ENCODE data around the gene PDCD1. TPM values are rescaled to one million over a fixed set of nuclear protein-coding genes. Genes with fewer than 3 reads are reported as not detected.

The PDCD1 gene
- total and polyA plus RNA-seq, 2 of the 8 experiments (the other 6 are each of a cell fraction or from before 2014, with no cell fraction given): 0.48 to 1.1 TPM

DNA sequence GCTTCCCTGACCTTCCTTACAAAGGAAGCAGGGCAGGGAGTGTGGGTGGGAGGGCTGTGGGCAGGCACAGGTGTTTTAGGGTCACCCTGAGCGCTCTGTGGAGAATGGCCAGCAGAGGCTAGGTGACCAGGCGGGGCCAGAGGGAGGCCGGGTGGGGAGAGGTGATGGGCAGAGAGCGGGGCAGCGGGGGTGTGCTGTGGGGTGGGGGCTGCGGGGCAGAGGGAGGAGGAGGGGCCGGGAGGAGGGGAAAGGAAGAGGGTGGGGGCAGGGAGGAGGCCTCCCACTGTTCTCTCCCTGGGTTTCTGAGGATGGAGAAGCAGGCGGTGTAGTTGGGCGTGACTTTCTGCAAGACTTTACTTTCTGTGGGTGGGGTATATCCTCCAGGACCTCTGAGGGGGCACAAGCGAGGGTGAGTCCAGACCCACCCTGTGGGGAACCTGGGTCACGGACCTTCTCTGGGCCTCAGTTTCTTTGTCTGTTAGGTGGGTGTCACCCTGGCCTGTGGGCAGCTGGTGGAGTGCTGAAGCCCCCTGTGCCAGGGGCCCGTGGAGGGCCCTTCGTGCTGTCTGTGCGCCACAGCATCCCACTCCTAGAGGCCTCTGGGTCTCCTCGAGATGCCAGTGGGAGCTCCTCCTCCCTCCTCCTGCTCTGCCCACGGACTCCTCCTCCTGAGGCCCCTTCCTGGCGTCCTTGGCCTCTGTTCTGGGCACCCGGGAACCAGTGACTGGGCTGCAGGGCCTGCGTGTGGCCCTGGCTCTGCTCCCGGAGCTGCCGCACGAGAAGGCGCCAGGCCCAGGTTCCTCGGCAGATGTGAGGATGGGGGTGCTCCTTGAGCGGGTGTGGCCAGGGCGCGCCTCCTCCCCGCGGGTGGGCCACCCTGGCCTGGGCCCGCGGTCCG is 56.0 kb downstream of the PDCD1 start (continued):
- TF ChIP-seq, protein P1, sequence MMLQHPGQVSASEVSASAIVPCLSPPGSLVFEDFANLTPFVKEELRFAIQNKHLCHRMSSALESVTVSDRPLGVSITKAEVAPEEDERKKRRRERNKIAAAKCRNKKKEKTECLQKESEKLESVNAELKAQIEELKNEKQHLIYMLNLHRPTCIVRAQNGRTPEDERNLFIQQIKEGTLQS (IDR thresholded peaks at IDR 0.05; ENCODE audit: insufficient read depth, low read depth, low read length): no peak

All from H1 (cell line).